Measurements from ENCODE around the gene PLXNA4. TPM values are rescaled to one million over a fixed set of nuclear protein-coding genes. Genes with fewer than 3 reads are reported as not detected.

Gene PLXNA4
- total RNA-seq, 1 experiment from 2014 or later = not detected

DNA sequence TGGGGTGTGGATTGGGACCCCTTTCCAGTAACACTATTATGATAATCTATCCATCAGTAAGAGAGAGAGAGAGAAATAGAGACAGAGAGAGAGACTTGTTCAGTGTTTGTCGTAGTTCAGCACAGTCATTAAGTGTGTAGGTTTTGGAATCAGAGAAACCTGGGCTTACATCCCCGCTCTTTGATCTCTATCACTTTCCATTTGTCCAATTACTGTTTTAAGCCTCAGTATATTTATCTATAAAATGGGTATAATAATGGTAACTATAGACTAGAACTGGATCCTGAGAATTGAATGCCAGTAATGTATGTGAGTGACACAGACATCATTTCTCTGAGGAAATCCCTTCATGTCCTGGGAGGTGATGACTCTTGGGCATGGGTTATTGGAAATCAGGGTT, 460.5 kb downstream of the PLXNA4 start (continued):
- TF ChIP-seq POLR2AphosphoS5 (IDR thresholded peaks at IDR 0.05; ENCODE audit: low read depth, low read length) (no peak), ELF1 (IDR thresholded peaks at IDR 0.05; ENCODE audit: borderline replicate concordance, low read depth) (no peak), ZNF274 (IDR thresholded peaks at IDR 0.05; ENCODE audit: low read depth, low read length) (no peak), SP1 (IDR thresholded peaks at IDR 0.05; ENCODE audit: low read depth) (no peak)

DNA sequence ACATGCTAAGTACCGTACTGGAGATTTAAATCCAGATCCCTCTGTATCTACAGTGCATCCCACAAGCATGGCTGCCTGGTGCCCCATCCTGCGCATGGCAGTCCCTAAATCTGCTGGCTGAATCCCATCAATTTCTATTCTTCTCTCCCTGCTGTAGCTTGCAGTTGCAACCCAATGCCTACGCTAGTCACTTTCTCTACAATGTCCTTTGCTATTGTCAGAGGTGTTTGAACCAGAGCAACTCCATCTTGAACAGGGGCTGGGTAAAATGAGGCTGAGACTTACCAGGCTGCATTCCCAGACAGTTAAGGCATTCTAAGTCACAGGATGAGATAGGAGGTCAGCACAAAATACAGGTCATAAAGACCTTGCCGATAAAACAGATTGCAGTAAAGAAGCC, 461.2 kb downstream of the PLXNA4 start:
- Histone ChIP-seq H2AFZ (ENCODE audit: low read depth, low read length, poor library complexity, severe bottlenecking) (no peak overlapping the region), H3K4me3 (replicated peaks in 1 of 2; ENCODE audit: low read depth in 1 of 2, low read length in 2 of 2) (no peak overlapping the region), H3K27me3 (ENCODE audit: insufficient read depth, low read length) (peaks cover 26% of the 10 kb centered on the region), H3K9me3 (ENCODE audit: control insufficient read depth in 1 of 2, insufficient read depth in 1 of 2, low read depth in 1 of 2, low read length in 2 of 2) (no peaks in the 10 kb centered on the region), H3K4me2 (ENCODE audit: low read length) (no peak overlapping the region), H3K9me2 (ENCODE audit: insufficient read depth) (no peaks in the 10 kb centered on the region), H3K36me3 (ENCODE audit: control insufficient read depth in 1 of 2, insufficient read depth in 2 of 2, low read length in 2 of 2) (no peaks in the 10 kb centered on the region), H3K27ac (ENCODE audit: low read depth, low read length) (no peak overlapping the region), H4K20me1 (ENCODE audit: insufficient read depth) (no peaks in the 10 kb centered on the region), H3K9ac (ENCODE audit: low read length) (no peak overlapping the region), H3K4me1 (ENCODE audit: control insufficient read depth in 1 of 2, insufficient read depth in 2 of 2, low read length in 2 of 2) (no peaks in the 10 kb centered on the region; a peak in 1 of 4 replicates), H3K79me2 (ENCODE audit: insufficient read depth, low read length) (no peaks in the 10 kb centered on the region)
- ChIA-PET POLR2A (no interaction called here), RAD21 (ENCODE audit: low non-redundant PET in 1 of 2, low total read pairs in 2 of 2, uncharacterized antibody in 2 of 2, unreplicated experiment in 2 of 2) (no interaction called here), CTCF (no interaction called here)
- ATAC-seq = no peak
- BruUV-seq (replicated peaks) = no TSS peak
- TF ChIP-seq YY1 (IDR thresholded peaks at IDR 0.05; ENCODE audit: extremely low read depth, insufficient replicate concordance, low read depth, low read length) (no peak), SP1 (IDR thresholded peaks at IDR 0.05; ENCODE audit: low read depth) (no peak), CBX3 (IDR thresholded peaks at IDR 0.05; ENCODE audit: low read depth) (no peak), ZFX (IDR thresholded peaks at IDR 0.05) (no peak), EZH2phosphoT487 (IDR thresholded peaks at IDR 0.05; ENCODE audit: borderline replicate concordance) (no peak), ZBTB33 (IDR thresholded peaks at IDR 0.05; ENCODE audit: extremely low read depth, insufficient replicate concordance, low read length) (no peak), FOSL1 (IDR thresholded peaks at IDR 0.05; ENCODE audit: low read depth) (no peak)
- intact Hi-C loops (cut with micrococcal nuclease) = no loop called here
- no peak for DNase-seq (ENCODE audit: low read depth, low spot score)
